HepG2 (cell line): ENCODE data around the gene BAG3. TPM values are rescaled to one million over a fixed set of nuclear protein-coding genes. Genes with fewer than 3 reads are reported as not detected.

Experiments used
- ATAC-seq: fragments of 200-7000 bp; cut with Tn5 transposase; 3 replicates; pipeline ENCODE4 v1.9.1; 2020; ENCODE audit warnings: mild to moderate bottlenecking, moderate library complexity
- BruUV-seq: library from RNA; stranded (reverse); fragments of 400-500 nt; replicated peaks from 2 replicates; lab custom pipeline; 2021; lab: Mats Ljungman, UMichigan
- CTCF ChIA-PET: fragments of 300-600 bp; formaldehyde crosslinking; extraction: SDS; loops from one replicate; lab custom pipeline; 2021; ENCODE audit warnings: low total read pairs, inconsistent platforms, low intra/inter-chr PET ratio; lab: Yijun Ruan, JAX
- POLR2A ChIA-PET: fragments of 350-600 bp; sonication (Branson Sonifier 250); formaldehyde crosslinking; loops from one replicate; lab custom pipeline; 2020; ENCODE audit warnings: antibody characterized with exemption, inconsistent platforms; lab: Yijun Ruan, JAX
- DNase-seq: peaks from one replicate; pipeline ENCODE4 v3.0.0-alpha.2; 2015; ENCODE audit warnings: low spot score
- FAIRE-seq: peaks from 3 replicates; lab custom pipeline; 2011; peaks lifted over from hg19 to GRCh38; lab: Jason Lieb, UNC
- H2AFZ ChIP-seq: one replicate; pipeline ENCODE4 v1.6.1; 2011; ENCODE audit warnings: low read length, inconsistent platforms
- H3K27ac ChIP-seq: fragments of 300-600 bp; 3 replicates; pipeline ENCODE4 v1.8.0; 2011; ENCODE audit warnings: mixed run types, mild to moderate bottlenecking, mixed read lengths, low read length, inconsistent platforms; ENCODE audit not compliant: insufficient read depth; ENCODE audit errors: extremely low read length
- H3K27me3 ChIP-seq, 2 experiments: fragments of 200-600 bp in 1 of 2; 2 replicates in 1 of 2; 3 replicates in 1 of 2; pipeline versions ENCODE4 v1.6.0 to v1.8.0; 2011; ENCODE audit warnings: low read length in 2 of 2, mild to moderate bottlenecking in 2 of 2, moderate library complexity in 2 of 2, inconsistent platforms in 1 of 2; ENCODE audit not compliant: insufficient read depth in 2 of 2, control insufficient read depth in 1 of 2
- H3K36me3 ChIP-seq, 2 experiments: fragments of 200-600 bp in 1 of 2; replicated peaks in 1 of 2; 2 replicates in 1 of 2; 3 replicates in 1 of 2; pipeline versions ENCODE4 v1.5.1 to v1.8.0; 2011; ENCODE audit warnings: low read length in 2 of 2, inconsistent platforms in 1 of 2; ENCODE audit not compliant: insufficient read depth in 2 of 2, control insufficient read depth in 1 of 2
- H3K4me1 ChIP-seq: 2 replicates; pipeline ENCODE4 v1.5.1; 2012; ENCODE audit warnings: low read length, inconsistent platforms; ENCODE audit not compliant: insufficient read depth
- H3K4me2 ChIP-seq: 2 replicates; pipeline ENCODE4 v1.6.0; 2011; ENCODE audit warnings: low read depth, low read length, inconsistent platforms
- H3K4me3 ChIP-seq, 3 experiments: fragments of 200-600 bp in 1 of 3; sonication (generic), shearing (Covaris generic) in 1 of 3; replicated peaks in 1 of 3; 2 replicates each; pipeline ENCODE4 v1.5.1; 2011 to 2016; ENCODE audit warnings: low read length in 3 of 3, inconsistent platforms in 2 of 3, low read depth in 2 of 3, mild to moderate bottlenecking in 2 of 3, control low read depth in 1 of 3, mixed read lengths in 1 of 3; ENCODE audit not compliant: insufficient read depth in 1 of 3
- H3K79me2 ChIP-seq: one replicate; pipeline ENCODE4 v1.6.1; 2011; ENCODE audit warnings: low read length, inconsistent platforms; ENCODE audit not compliant: insufficient read depth
- H3K9ac ChIP-seq: 2 replicates; pipeline ENCODE4 v1.6.0; 2011; ENCODE audit warnings: mild to moderate bottlenecking, low read depth, low read length, inconsistent platforms; ENCODE audit not compliant: insufficient read depth
- H3K9me3 ChIP-seq: 2 replicates; pipeline ENCODE4 v1.5.1; 2012; ENCODE audit warnings: mild to moderate bottlenecking, low read length
- H4K20me1 ChIP-seq: 2 replicates; pipeline ENCODE4 v1.6.0; 2011; ENCODE audit warnings: inconsistent platforms, mild to moderate bottlenecking, low read length, moderate library complexity; ENCODE audit not compliant: insufficient read depth
- FOXO4 ChIP-seq: sonication (generic); formaldehyde crosslinking; conservative IDR thresholded peaks from 2 replicates; pipeline ENCODE4 v1.8.1; 2023; ENCODE audit warnings: missing genetic modification reagents
- HCFC1 ChIP-seq: fragments of 150-350 bp; IDR thresholded peaks from 2 replicates; pipeline ENCODE4 v1.6.1; 2014; ENCODE audit warnings: low read depth, low read length
- KDM5A ChIP-seq: fragments of 200-600 bp; sonication (generic); IDR thresholded peaks from 2 replicates; pipeline ENCODE4 v1.7.0; 2018; ENCODE audit warnings: antibody characterized with exemption, mild to moderate bottlenecking, low read length, borderline replicate concordance
- NRL ChIP-seq: sonication (generic); formaldehyde crosslinking; IDR thresholded peaks from 2 replicates; pipeline ENCODE4 v1.5.0; 2020; ENCODE audit warnings: missing genetic modification reagents, mild to moderate bottlenecking, moderate library complexity, borderline replicate concordance
- POGK ChIP-seq: sonication (generic); formaldehyde crosslinking; conservative IDR thresholded peaks from 2 replicates; pipeline ENCODE4 v1.8.0; 2022; ENCODE audit warnings: mild to moderate bottlenecking, moderate library complexity, missing genetic modification reagents
- TGIF2 ChIP-seq: IDR thresholded peaks from 2 replicates; pipeline ENCODE4 v1.6.1; 2016; ENCODE audit warnings: control low read depth, missing compliant biosample characterization
- ZNF552 ChIP-seq: sonication (generic); formaldehyde crosslinking; IDR thresholded peaks from 2 replicates; pipeline ENCODE4 v1.9.0; 2022; ENCODE audit warnings: missing genetic modification reagents, mild to moderate bottlenecking, borderline replicate concordance
- ZNF7 ChIP-seq: IDR thresholded peaks from 2 replicates; pipeline ENCODE4 v1.6.1; 2016; ENCODE audit warnings: missing biosample characterization, missing genetic modification reagents
- WGBS: methylation state at CpG from one replicate; pipeline ENCODE4 v1.1.6; 2017; ENCODE audit warnings: low lambda C conversion rate; 5-methylcytosine and 5-hydroxymethylcytosine counted together
- in situ Hi-C: cut with HindIII; loops from 2 replicates; pipeline ENCODE4 v1.10.0; 2017; ENCODE audit warnings: low pct_unique_long_range_greater_than_20kb; ENCODE audit not compliant: extremely low pct_ligation_motif_present
- intact Hi-C: fragments of 100-400 bp; cut with micrococcal nuclease; formaldehyde crosslinking; loops from one replicate; pipeline ENCODE4 v1.10.0; 2022; ENCODE audit not compliant: unreplicated experiment
- polyA plus RNA-seq, 8 experiments: library from polyadenylated mRNA; depleted of rRNA in 3 of 8; stranded (reverse) in 7 of 8; unstranded in 1 of 8; fragments of >200 nt; fragmentation: Illumina TruSeq in 4 of 8; extraction: Trizol in 4 of 8; gene quantifications; 2 replicates each; pipeline versions ENCODE4 v1.2.1 to v1.2.3, GENCODE V29; 2011 to 2016; ENCODE audit warnings: low read depth in 4 of 8, missing spikeins in 1 of 8, mixed read lengths in 1 of 8; ENCODE audit not compliant: insufficient read depth in 1 of 8
- total RNA-seq, 5 experiments: library from RNA; depleted of rRNA; stranded (reverse); fragments of >200 nt; fragmentation: Illumina TruSeq; extraction: Trizol; gene quantifications; 2 replicates each; pipeline ENCODE4 v1.2.3, GENCODE V29; 2016; ENCODE audit warnings: low read depth in 1 of 5
- TF ChIP-seq, protein P1 (sequence below): sonication (generic); formaldehyde crosslinking; IDR thresholded peaks from 2 replicates; pipeline ENCODE4 v1.8.1; 2023; ENCODE audit warnings: mild to moderate bottlenecking, missing genetic modification reagents

The BAG3 gene
- total and polyA plus RNA-seq, 2 of the 13 experiments (the other 11 are each of a cell fraction or from before 2014, with no cell fraction given), result 2.9 to 6.7 TPM

- no peaks in the 10 kb centered on the region for H3K9me3 ChIP-seq
- FAIRE-seq (no peak), ATAC-seq (no peak), DNase-seq (no peak)
- H3K4me1 ChIP-seq, result peaks cover 50% of the 10 kb centered on the region
- ChIA-PET CTCF (no interaction called here), POLR2A (interaction anchor here (0.5 to 3.4 kb wide), 8 partner anchors 8 to 238 kb away, joined by 3 to 30 read pairs (median 9); partner anchors contain the start of genes MCMBP and SEC23IP)
- H3K4me2 ChIP-seq, result peak overlapping the region; percentile 85
- no peaks in the 10 kb centered on the region for H4K20me1 ChIP-seq
- no peaks in the 10 kb centered on the region; a peak in 1 of 5 replicates for H3K36me3 ChIP-seq
- no peak overlapping the region for H2AFZ ChIP-seq
- peak overlapping the region; percentile 76 for H3K9ac ChIP-seq
- H3K27me3 ChIP-seq, result no peaks in the 10 kb centered on the region; a peak in 1 of 5 replicates
- H3K4me3 ChIP-seq, result peak overlapping the region; percentile 80 to 97 (median 88)
- intact Hi-C loops, result loop anchor here (10.0 kb wide), 1 partner anchor 132 kb away; the partner anchor contains the start of gene TIAL1
- H3K27ac ChIP-seq, result peak overlapping the region; percentile 75
- WGBS, result 34% methylated on average over 14 of the region's 14 CpGs
- TF ChIP-seq KDM5A, result 0 out of 2 replicates have a peak, but pooled peaks have one; percentile 1
- TF ChIP-seq POGK (CRISPR knock-in tag), result peak; percentile 62; the same call in 1 of the 2 replicates
- TF ChIP-seq, protein P1, sequence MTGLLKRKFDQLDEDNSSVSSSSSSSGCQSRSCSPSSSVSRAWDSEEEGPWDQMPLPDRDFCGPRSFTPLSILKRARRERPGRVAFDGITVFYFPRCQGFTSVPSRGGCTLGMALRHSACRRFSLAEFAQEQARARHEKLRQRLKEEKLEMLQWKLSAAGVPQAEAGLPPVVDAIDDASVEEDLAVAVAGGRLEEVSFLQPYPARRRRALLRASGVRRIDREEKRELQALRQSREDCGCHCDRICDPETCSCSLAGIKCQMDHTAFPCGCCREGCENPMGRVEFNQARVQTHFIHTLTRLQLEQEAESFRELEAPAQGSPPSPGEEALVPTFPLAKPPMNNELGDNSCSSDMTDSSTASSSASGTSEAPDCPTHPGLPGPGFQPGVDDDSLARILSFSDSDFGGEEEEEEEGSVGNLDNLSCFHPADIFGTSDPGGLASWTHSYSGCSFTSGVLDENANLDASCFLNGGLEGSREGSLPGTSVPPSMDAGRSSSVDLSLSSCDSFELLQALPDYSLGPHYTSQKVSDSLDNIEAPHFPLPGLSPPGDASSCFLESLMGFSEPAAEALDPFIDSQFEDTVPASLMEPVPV (CRISPR knock-in tag), result no peak
- TF ChIP-seq ZNF552 (CRISPR knock-in tag), result no peak
- TF ChIP-seq NRL (CRISPR knock-in tag), result peak; percentile 47; the same call in 1 of the 2 replicates
- TF ChIP-seq ZNF7 (CRISPR knock-in tag), result no peak
- TF ChIP-seq HCFC1, result no peak
- TF ChIP-seq TGIF2 (CRISPR knock-in tag), result 0 out of 2 replicates have a peak, but pooled peaks have one; percentile 21
- 0 out of 2 replicates have a peak, but pooled peaks have one; percentile 77 for TF ChIP-seq FOXO4 (CRISPR knock-in tag)
- in situ Hi-C loops, result no loop called here
- no TSS peak for BruUV-seq
- peaks cover 37% of the 10 kb centered on the region for H3K79me2 ChIP-seq
These were observed 75.6 kb downstream of the BAG3 start for GRCh38 chr10:119726676-119727261.

Other genes with a start within 250 kb of the BAG3 start
- 1.1 and 1.7 TPM in 2 replicates for gene RGS10, start 108.7 kb upstream of the BAG3 start, total RNA-seq (2016; rRNA removed; fragmentation: Illumina TruSeq; extraction: Trizol)
- gene RGS10, start 108.7 kb upstream of the BAG3 start, polyA plus RNA-seq (2011; rRNA removed), result 4.1 and 5.1 TPM in 2 replicates
- gene TIAL1, start 54.4 kb upstream of the BAG3 start, total RNA-seq (2016; rRNA removed; fragmentation: Illumina TruSeq; extraction: Trizol), result 31.5 and 36.6 TPM in 2 replicates
- 145 and 148 TPM in 2 replicates for gene TIAL1, start 54.4 kb upstream of the BAG3 start, polyA plus RNA-seq (2011; rRNA removed)
- 15.7 and 16.4 TPM in 2 replicates for gene INPP5F, start 74.7 kb downstream of the BAG3 start, total RNA-seq (2016; rRNA removed; fragmentation: Illumina TruSeq; extraction: Trizol)
- gene INPP5F, start 74.7 kb downstream of the BAG3 start, polyA plus RNA-seq (2011; rRNA removed), result 8.3 and 12.5 TPM in 2 replicates
- 62.4 and 71.8 TPM in 2 replicates for gene MCMBP, start 221.5 kb downstream of the BAG3 start, total RNA-seq (2016; rRNA removed; fragmentation: Illumina TruSeq; extraction: Trizol)
- 30.2 and 35.7 TPM in 2 replicates for gene MCMBP, start 221.5 kb downstream of the BAG3 start, polyA plus RNA-seq (2011; rRNA removed)
- gene SEC23IP, start 241.3 kb downstream of the BAG3 start, total RNA-seq (2016; rRNA removed; fragmentation: Illumina TruSeq; extraction: Trizol), result 57.7 and 84.4 TPM in 2 replicates
- 27.2 and 32.3 TPM in 2 replicates for gene SEC23IP, start 241.3 kb downstream of the BAG3 start, polyA plus RNA-seq (2011; rRNA removed)